Panc1 (cell line): ENCODE results near the gene ADGRF5. TPM values are rescaled to one million over a fixed set of nuclear protein-coding genes. Genes with fewer than 3 reads are reported as not detected.

Experiments used
- ATAC-seq: fragments of 200-7000 bp; cut with Tn5 transposase; 2 replicates; pipeline ENCODE4 v1.9.1; 2020; ENCODE audit warnings: mild to moderate bottlenecking, moderate library complexity
- BruUV-seq: library from RNA; stranded (reverse); fragments of 400-500 nt; replicated peaks from 2 replicates; lab custom pipeline; 2021; lab: Mats Ljungman, UMichigan
- CTCF ChIA-PET: fragments of 300-600 bp; sonication (Branson Sonifier 250); formaldehyde crosslinking; loops from one replicate; lab custom pipeline; 2022; ENCODE audit warnings: antibody characterized with exemption; lab: Charles Lee
- POLR2A ChIA-PET: fragments of 300-600 bp; sonication (Branson Sonifier 250); formaldehyde crosslinking; loops from one replicate; lab custom pipeline; 2022; ENCODE audit warnings: antibody characterized with exemption; lab: Charles Lee
- DNase-seq: peaks from one replicate; pipeline ENCODE4 v3.0.0-alpha.2; 2010; ENCODE audit warnings: low read depth, low spot score
- H3K27ac ChIP-seq: 2 replicates; pipeline ENCODE4 v1.5.1; 2011; ENCODE audit warnings: mild to moderate bottlenecking, low read length, inconsistent platforms
- H3K27me3 ChIP-seq: fragments of 200-500 bp; sonication (Bioruptor generic); 2 replicates; pipeline ENCODE4 v1.6.0; 2014; ENCODE audit warnings: low read length, inconsistent platforms; ENCODE audit not compliant: control insufficient read depth, insufficient read depth
- H3K36me3 ChIP-seq: fragments of 200-500 bp; sonication (Bioruptor generic); 2 replicates; pipeline ENCODE4 v1.5.1; 2014; ENCODE audit warnings: inconsistent platforms, mild to moderate bottlenecking, low read length, moderate library complexity; ENCODE audit not compliant: control insufficient read depth, insufficient read depth
- H3K4me1 ChIP-seq: 2 replicates; pipeline ENCODE4 v1.5.1; 2011; ENCODE audit warnings: inconsistent platforms, mild to moderate bottlenecking, low read length, moderate library complexity; ENCODE audit not compliant: control insufficient read depth, insufficient read depth
- H3K4me3 ChIP-seq, 2 experiments: 2 replicates each; pipeline ENCODE4 v1.5.1; 2011 to 2012; ENCODE audit warnings: low read depth in 2 of 2, low read length in 2 of 2, mild to moderate bottlenecking in 2 of 2, inconsistent platforms in 1 of 2, moderate library complexity in 1 of 2
- H3K9me3 ChIP-seq: fragments of 200-500 bp; sonication (Bioruptor generic); 2 replicates; pipeline ENCODE4 v1.5.1; 2014; ENCODE audit warnings: low read depth, mild to moderate bottlenecking, inconsistent platforms, low read length, moderate library complexity; ENCODE audit not compliant: control insufficient read depth, insufficient read depth
- CTCF ChIP-seq: fragments of 450-650 bp; IDR thresholded peaks from 2 replicates; pipeline ENCODE4 v1.5.1; 2017; ENCODE audit warnings: mild to moderate bottlenecking
- POLR2AphosphoS5 ChIP-seq: IDR thresholded peaks from 2 replicates; pipeline ENCODE4 v1.6.1; 2012; ENCODE audit warnings: mild to moderate bottlenecking, low read depth, low read length, moderate library complexity
- REST ChIP-seq, 2 experiments: IDR thresholded peaks; 2 replicates each; pipeline ENCODE4 v1.6.1; 2011 to 2012; ENCODE audit warnings: low read depth in 2 of 2, control low read depth in 1 of 2, low read length in 1 of 2, mild to moderate bottlenecking in 1 of 2, moderate library complexity in 1 of 2; ENCODE audit not compliant: insufficient read depth in 1 of 2
- SIN3A ChIP-seq: IDR thresholded peaks from 2 replicates; pipeline ENCODE4 v1.6.1; 2012; ENCODE audit warnings: low read depth, mild to moderate bottlenecking, low read length, moderate library complexity, borderline replicate concordance; ENCODE audit not compliant: insufficient read depth
- TCF7L2 ChIP-seq: IDR thresholded peaks from 2 replicates; pipeline ENCODE4 v1.6.1; 2011; ENCODE audit warnings: mild to moderate bottlenecking, low read depth, low read length, inconsistent platforms
- in situ Hi-C: cut with HindIII; loops from 2 replicates; pipeline ENCODE4 v1.10.0; 2016; ENCODE audit warnings: low sequenced_read_pairs, low pct_unique_long_range_greater_than_20kb
- intact Hi-C: fragments of 100-400 bp; cut with micrococcal nuclease; formaldehyde crosslinking; loops from one replicate; pipeline ENCODE4 v1.10.0; 2022; ENCODE audit not compliant: unreplicated experiment
- total RNA-seq: library from RNA; stranded (reverse); gene quantifications from one replicate; pipeline ENCODE4 v1.2.1, GENCODE V29; 2021; ENCODE audit not compliant: unreplicated experiment

ADGRF5 gene
- total RNA-seq, 1 experiment from 2014 or later = 0.18 TPM

- intact Hi-C loops = no loop called here
- CTCF ChIA-PET = no interaction called here
- Histone ChIP-seq H3K27ac (no peak overlapping the region), H3K36me3 (no peaks in the 10 kb centered on the region), H3K9me3 (no peaks in the 10 kb centered on the region), H3K27me3 (no peaks in the 10 kb centered on the region), H3K4me1 (no peaks in the 10 kb centered on the region), H3K4me3 (no peak overlapping the region)
- ATAC-seq (no peak), DNase-seq (no peak)
- in situ Hi-C loops = no loop called here
- TF ChIP-seq POLR2AphosphoS5 (no peak), TCF7L2 (no peak), REST (IDR thresholded peaks at IDR 0.05; ENCODE audit: insufficient read depth in 1 of 2, low read depth in 2 of 2, low read length in 1 of 2) (no peak), CTCF (no peak), SIN3A (no peak)
- POLR2A ChIA-PET = no interaction called here
- BruUV-seq = no TSS peak
Observed at GRCh38 chr6:46816626-46817025, 105.1 kb downstream of the ADGRF5 start.

- no peak overlapping the region for H3K4me3 ChIP-seq
- ChIA-PET POLR2A (interaction anchor here (0.7 kb wide), 1 partner anchor 1997 kb away, joined by 3 read pairs; no protein-coding TSS in a partner anchor), CTCF (no interaction called here)
- no peak for TF ChIP-seq CTCF
- no peak for TF ChIP-seq SIN3A
- no peak for TF ChIP-seq REST (IDR thresholded peaks at IDR 0.05; ENCODE audit: insufficient read depth in 1 of 2, low read depth in 2 of 2, low read length in 1 of 2)
- TF ChIP-seq POLR2AphosphoS5 = no peak
- no peak for TF ChIP-seq TCF7L2
- no peak overlapping the region for H3K27ac ChIP-seq
- no peaks in the 10 kb centered on the region for H3K27me3 ChIP-seq
- BruUV-seq = no TSS peak
- H3K9me3 ChIP-seq = no peaks in the 10 kb centered on the region
- in situ Hi-C loops = no loop called here
- intact Hi-C loops = no loop called here
- ATAC-seq = no peak
- no peaks in the 10 kb centered on the region for H3K4me1 ChIP-seq
- no peak for DNase-seq
- no peaks in the 10 kb centered on the region for H3K36me3 ChIP-seq
Observed at GRCh38 chr6:46815130-46815529, 106.6 kb downstream of the ADGRF5 start.
